HEK293 (cell line): ENCODE measurements around the gene ARFIP2.

ENCODE experiments used
- MZF1 ChIP-seq: fragments of 450-650 bp; formaldehyde crosslinking; IDR thresholded peaks from 2 replicates; pipeline ENCODE4 v1.5.1; 2017; ENCODE audit warnings: missing biosample characterization, missing genetic modification characterization, borderline replicate concordance
- ZFP69B ChIP-seq: fragments of 450-650 bp; formaldehyde crosslinking; IDR thresholded peaks from 2 replicates; pipeline ENCODE4 v1.5.1; 2016; ENCODE audit warnings: missing biosample characterization, missing genetic modification characterization
- ZNF274 ChIP-seq, 2 experiments: fragments of 200-500 bp in 1 of 2; fragments of 450-650 bp in 1 of 2; sonication (Bioruptor generic) in 1 of 2; formaldehyde crosslinking in 1 of 2; IDR thresholded peaks; 2 replicates each; pipeline versions ENCODE4 v1.5.1 to v1.6.1; 2014 to 2016; ENCODE audit warnings: borderline replicate concordance in 1 of 2, inconsistent platforms in 1 of 2, low read length in 1 of 2, missing biosample characterization in 1 of 2, missing genetic modification characterization in 1 of 2
- ZNF426 ChIP-seq: fragments of 450-650 bp; formaldehyde crosslinking; IDR thresholded peaks from 2 replicates; pipeline ENCODE4 v1.5.1; 2017; ENCODE audit warnings: missing biosample characterization, missing genetic modification characterization, mild to moderate bottlenecking, inconsistent platforms, moderate library complexity
- ZNF510 ChIP-seq: fragments of 450-650 bp; formaldehyde crosslinking; IDR thresholded peaks from 2 replicates; pipeline ENCODE4 v1.5.1; 2018; ENCODE audit warnings: mild to moderate bottlenecking, missing genetic modification characterization, missing biosample characterization; ENCODE audit not compliant: insufficient replicate concordance
- ZNF701 ChIP-seq: fragments of 450-650 bp; formaldehyde crosslinking; IDR thresholded peaks from 2 replicates; pipeline ENCODE4 v1.5.1; 2016; ENCODE audit warnings: missing biosample characterization, missing genetic modification characterization
- ZXDB ChIP-seq: fragments of 450-650 bp; formaldehyde crosslinking; IDR thresholded peaks from 2 replicates; pipeline ENCODE4 v1.5.1; 2016; ENCODE audit warnings: missing biosample characterization, missing genetic modification characterization
- TF ChIP-seq, protein P1 (sequence below): fragments of 450-650 bp; formaldehyde crosslinking; IDR thresholded peaks from 2 replicates; pipeline ENCODE4 v1.5.1; 2016; ENCODE audit warnings: missing biosample characterization, missing genetic modification characterization
- TF ChIP-seq, protein P2 (sequence below): fragments of 450-650 bp; formaldehyde crosslinking; IDR thresholded peaks from 2 replicates; pipeline ENCODE4 v1.5.1; 2016; ENCODE audit warnings: missing biosample characterization, missing genetic modification characterization, low read depth

DNA sequence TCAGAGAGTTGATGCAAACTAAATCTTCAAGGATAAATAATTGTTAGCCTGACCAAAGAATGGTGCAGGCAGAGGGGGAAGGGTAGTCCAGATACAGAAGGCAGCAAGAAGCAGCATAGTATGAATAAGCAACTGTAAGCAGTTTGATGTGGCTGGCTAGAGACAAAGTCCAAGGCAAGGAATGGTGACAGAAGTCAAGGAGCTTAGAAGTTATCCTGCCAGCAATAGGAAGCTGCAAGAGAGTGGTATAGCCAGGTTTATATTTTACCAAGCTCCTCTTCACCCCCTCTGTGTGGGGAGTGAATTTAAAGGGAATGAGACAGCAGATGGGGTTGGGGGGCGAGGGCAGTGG lies 22.1 kb downstream of the ARFIP2 start:
- TF ChIP-seq ZNF426 (tag by site-specific recombination) (no peak), ZXDB (tag by site-specific recombination) (no peak), ZFP69B (no peak), MZF1 (tag by site-specific recombination) (no peak), ZNF274 (IDR thresholded peaks at IDR 0.05; ENCODE audit: low read length) (no peak), ZNF274 (tag by site-specific recombination; IDR thresholded peaks at IDR 0.05; ENCODE audit: borderline replicate concordance) (no peak), ZNF701 (tag by site-specific recombination) (no peak), ZNF510 (tag by site-specific recombination) (no peak)
- TF ChIP-seq, protein P1, sequence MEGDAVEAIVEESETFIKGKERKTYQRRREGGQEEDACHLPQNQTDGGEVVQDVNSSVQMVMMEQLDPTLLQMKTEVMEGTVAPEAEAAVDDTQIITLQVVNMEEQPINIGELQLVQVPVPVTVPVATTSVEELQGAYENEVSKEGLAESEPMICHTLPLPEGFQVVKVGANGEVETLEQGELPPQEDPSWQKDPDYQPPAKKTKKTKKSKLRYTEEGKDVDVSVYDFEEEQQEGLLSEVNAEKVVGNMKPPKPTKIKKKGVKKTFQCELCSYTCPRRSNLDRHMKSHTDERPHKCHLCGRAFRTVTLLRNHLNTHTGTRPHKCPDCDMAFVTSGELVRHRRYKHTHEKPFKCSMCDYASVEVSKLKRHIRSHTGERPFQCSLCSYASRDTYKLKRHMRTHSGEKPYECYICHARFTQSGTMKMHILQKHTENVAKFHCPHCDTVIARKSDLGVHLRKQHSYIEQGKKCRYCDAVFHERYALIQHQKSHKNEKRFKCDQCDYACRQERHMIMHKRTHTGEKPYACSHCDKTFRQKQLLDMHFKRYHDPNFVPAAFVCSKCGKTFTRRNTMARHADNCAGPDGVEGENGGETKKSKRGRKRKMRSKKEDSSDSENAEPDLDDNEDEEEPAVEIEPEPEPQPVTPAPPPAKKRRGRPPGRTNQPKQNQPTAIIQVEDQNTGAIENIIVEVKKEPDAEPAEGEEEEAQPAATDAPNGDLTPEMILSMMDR (tag by site-specific recombination): no peak
- TF ChIP-seq, protein P2, sequence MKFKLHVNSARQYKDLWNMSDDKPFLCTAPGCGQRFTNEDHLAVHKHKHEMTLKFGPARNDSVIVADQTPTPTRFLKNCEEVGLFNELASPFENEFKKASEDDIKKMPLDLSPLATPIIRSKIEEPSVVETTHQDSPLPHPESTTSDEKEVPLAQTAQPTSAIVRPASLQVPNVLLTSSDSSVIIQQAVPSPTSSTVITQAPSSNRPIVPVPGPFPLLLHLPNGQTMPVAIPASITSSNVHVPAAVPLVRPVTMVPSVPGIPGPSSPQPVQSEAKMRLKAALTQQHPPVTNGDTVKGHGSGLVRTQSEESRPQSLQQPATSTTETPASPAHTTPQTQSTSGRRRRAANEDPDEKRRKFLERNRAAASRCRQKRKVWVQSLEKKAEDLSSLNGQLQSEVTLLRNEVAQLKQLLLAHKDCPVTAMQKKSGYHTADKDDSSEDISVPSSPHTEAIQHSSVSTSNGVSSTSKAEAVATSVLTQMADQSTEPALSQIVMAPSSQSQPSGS: no peak
